H1 (cell line): Measurements from ENCODE around the gene C2orf81. TPM values are rescaled to one million over a fixed set of nuclear protein-coding genes. Genes with fewer than 3 reads are reported as not detected.

Source experiments
- polyA plus RNA-seq, 7 experiments: library from polyadenylated mRNA; depleted of rRNA in 3 of 7; stranded (reverse) in 5 of 7; unstranded in 2 of 7; fragments of >200 nt in 5 of 7; fragments of 200-250 nt in 2 of 7; gene quantifications; 1 replicate in 5 of 7; 2 replicates in 1 of 7; 4 replicates in 1 of 7; pipeline versions ENCODE4 v1.2.1 to v1.2.3, GENCODE V29; 2011 to 2013; ENCODE audit warnings: missing spikeins in 2 of 7, mixed read lengths in 2 of 7
- total RNA-seq: library from RNA; stranded (reverse); fragmentation: NEBNext Ultra II Directional; extraction: Animal tissue kit (Norgen Biotek cat#: 25700); gene quantifications from 2 replicates; pipeline ENCODE4 v1.2.1, GENCODE V29; 2021
- TF ChIP-seq, protein P1 (sequence below): IDR thresholded peaks from 2 replicates; pipeline ENCODE4 v1.6.1; 2011; ENCODE audit warnings: low read length, improper control_type of control experiment

C2orf81 gene
- total and polyA plus RNA-seq, 2 of the 8 experiments (the other 6 are each of a cell fraction or from before 2014, with no cell fraction given), result 1.6 to 3.3 TPM

DNA sequence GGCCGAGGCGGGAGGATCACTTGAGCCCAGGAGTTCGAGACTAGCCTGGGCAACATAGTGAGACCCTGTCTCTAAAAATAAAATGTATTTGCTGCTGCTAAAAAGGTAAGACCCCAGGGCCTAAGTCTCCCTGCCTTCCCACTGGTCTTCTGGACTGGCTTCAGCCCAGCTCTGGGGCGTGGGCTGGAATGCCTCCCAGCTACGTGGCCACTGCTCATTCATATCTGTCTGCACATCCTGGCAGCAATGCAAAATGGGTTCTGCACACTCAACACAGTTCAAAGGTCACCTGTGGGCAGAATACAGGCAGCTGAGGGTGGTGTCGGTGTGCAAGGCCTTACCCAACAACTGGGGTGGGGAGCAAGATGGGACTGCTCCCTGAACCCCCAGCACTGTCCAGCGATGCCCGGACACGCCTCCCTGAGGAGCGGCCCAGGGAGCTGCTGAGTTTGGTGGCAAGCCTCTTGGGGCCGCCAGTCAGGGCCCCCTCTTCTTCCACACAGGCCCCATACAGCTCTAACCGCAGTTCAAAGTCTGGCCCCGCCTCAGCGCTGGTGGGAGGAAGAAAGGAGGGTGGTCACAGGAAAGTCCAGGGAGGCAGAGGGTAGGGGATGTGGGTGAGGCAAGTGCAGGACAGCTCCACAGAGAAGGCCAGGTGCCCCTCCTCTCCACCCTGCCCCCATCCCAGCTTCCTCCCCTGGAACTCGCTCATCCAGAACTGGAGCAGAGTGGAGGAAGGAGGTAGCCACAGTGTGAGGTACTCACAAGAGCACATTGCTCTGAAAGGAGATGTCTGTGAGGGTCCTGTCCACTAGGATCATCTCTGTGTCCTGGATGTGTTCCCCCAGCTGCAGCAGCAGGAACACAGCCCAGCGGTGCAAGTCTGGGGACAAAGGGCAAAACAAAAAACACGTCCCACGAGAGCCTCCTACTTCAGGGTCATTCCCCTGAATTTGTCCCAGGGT, 8.3 kb upstream of the C2orf81 start (continued):
- TF ChIP-seq, protein P1, sequence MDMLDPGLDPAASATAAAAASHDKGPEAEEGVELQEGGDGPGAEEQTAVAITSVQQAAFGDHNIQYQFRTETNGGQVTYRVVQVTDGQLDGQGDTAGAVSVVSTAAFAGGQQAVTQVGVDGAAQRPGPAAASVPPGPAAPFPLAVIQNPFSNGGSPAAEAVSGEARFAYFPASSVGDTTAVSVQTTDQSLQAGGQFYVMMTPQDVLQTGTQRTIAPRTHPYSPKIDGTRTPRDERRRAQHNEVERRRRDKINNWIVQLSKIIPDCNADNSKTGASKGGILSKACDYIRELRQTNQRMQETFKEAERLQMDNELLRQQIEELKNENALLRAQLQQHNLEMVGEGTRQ, result no peak
